Keratinocyte (primary cell): ENCODE results near the gene DTYMK. TPM values are rescaled to one million over a fixed set of nuclear protein-coding genes. Genes with fewer than 3 reads are reported as not detected.

Experiments used
- DNase-seq: peaks from one replicate; pipeline ENCODE4 v3.0.0-alpha.2; 2011; ENCODE audit warnings: low read depth, missing footprints, low spot score
- FAIRE-seq: peaks from 2 replicates; lab custom pipeline; 2011; peaks lifted over from hg19 to GRCh38; lab: Jason Lieb, UNC
- H2AFZ ChIP-seq: 2 replicates; pipeline ENCODE4 v1.6.0; 2012; ENCODE audit warnings: low read length, control low read depth, inconsistent platforms; ENCODE audit not compliant: control insufficient read depth
- H3K27ac ChIP-seq: 2 replicates; pipeline ENCODE4 v1.5.1; 2011; ENCODE audit warnings: low read length; ENCODE audit not compliant: control insufficient read depth, insufficient read depth
- H3K27me3 ChIP-seq: 3 replicates; pipeline ENCODE4 v1.6.0; 2011; ENCODE audit warnings: low read length; ENCODE audit not compliant: control insufficient read depth, insufficient read depth; ENCODE audit errors: extremely low read depth
- H3K36me3 ChIP-seq, 2 experiments: 2 replicates in 1 of 2; 3 replicates in 1 of 2; pipeline ENCODE4 v1.5.1; 2011; ENCODE audit warnings: low read length in 2 of 2, mild to moderate bottlenecking in 1 of 2; ENCODE audit not compliant: control insufficient read depth in 2 of 2, insufficient read depth in 2 of 2; ENCODE audit errors: extremely low read depth in 1 of 2
- H3K4me1 ChIP-seq: 3 replicates; pipeline ENCODE4 v1.5.1; 2011; ENCODE audit warnings: low read length; ENCODE audit not compliant: control insufficient read depth, insufficient read depth; ENCODE audit errors: extremely low read depth
- H3K4me2 ChIP-seq: 3 replicates; pipeline ENCODE4 v1.6.0; 2011; ENCODE audit warnings: low read depth, low read length; ENCODE audit not compliant: control insufficient read depth, insufficient read depth; ENCODE audit errors: extremely low read depth
- H3K4me3 ChIP-seq, 3 experiments: fragments of 200-600 bp in 1 of 3; sonication (generic) in 1 of 3; 2 replicates in 2 of 3; 3 replicates in 1 of 3; pipeline ENCODE4 v1.5.1; 2011 to 2016; ENCODE audit warnings: low read length in 3 of 3, mild to moderate bottlenecking in 3 of 3, control low read depth in 2 of 3, inconsistent platforms in 1 of 3, low read depth in 1 of 3, mixed read lengths in 1 of 3, mixed run types in 1 of 3, moderate library complexity in 1 of 3; ENCODE audit not compliant: control insufficient read depth in 2 of 3, insufficient read depth in 2 of 3; ENCODE audit errors: extremely low read depth in 1 of 3
- H3K79me2 ChIP-seq: 2 replicates; pipeline ENCODE4 v1.6.0; 2012; ENCODE audit warnings: low read length; ENCODE audit not compliant: control insufficient read depth, insufficient read depth
- H3K9ac ChIP-seq: 3 replicates; pipeline ENCODE4 v1.6.0; 2011; ENCODE audit warnings: low read length; ENCODE audit not compliant: control insufficient read depth, insufficient read depth; ENCODE audit errors: extremely low read depth
- H3K9me1 ChIP-seq: 3 replicates; pipeline ENCODE4 v1.6.0; 2011; ENCODE audit warnings: low read length; ENCODE audit not compliant: control insufficient read depth, insufficient read depth; ENCODE audit errors: extremely low read depth
- H3K9me3 ChIP-seq: 2 replicates; pipeline ENCODE4 v1.5.1; 2012; ENCODE audit warnings: low read depth, low read length; ENCODE audit not compliant: control insufficient read depth
- H4K20me1 ChIP-seq: 3 replicates; pipeline ENCODE4 v1.6.0; 2011; ENCODE audit warnings: low read length; ENCODE audit not compliant: control insufficient read depth, insufficient read depth; ENCODE audit errors: extremely low read depth
- CTCF ChIP-seq, 3 experiments: IDR thresholded peaks in 1 of 3; conservative IDR thresholded peaks in 1 of 3; optimal IDR thresholded peaks in 1 of 3; 2 replicates in 2 of 3; 3 replicates in 1 of 3; pipeline versions ENCODE3 to v1.5.1; 2011; ENCODE audit warnings: low read length in 3 of 3, mild to moderate bottlenecking in 3 of 3, moderate library complexity in 2 of 3, control low read depth in 1 of 3, inconsistent platforms in 1 of 3; ENCODE audit not compliant: insufficient read depth in 2 of 3; ENCODE audit errors: extremely low read depth in 1 of 3
- EZH2 ChIP-seq: IDR thresholded peaks from one replicate; pipeline ENCODE4 v1.6.1; 2012; ENCODE audit warnings: inconsistent platforms, mild to moderate bottlenecking, low read length, moderate library complexity
- dilution Hi-C: fragments of 300-500 bp; cut with MboI; formaldehyde crosslinking; loops from one replicate; pipeline ENCODE4 v1.7.0; 2020; ENCODE audit warnings: low sequenced_read_pairs; ENCODE audit not compliant: extremely low pct_ligation_motif_present
- polyA plus RNA-seq, 5 experiments: library from polyadenylated mRNA; depleted of rRNA in 3 of 5; stranded (reverse) in 3 of 5; stranded (forward) in 1 of 5; unstranded in 1 of 5; fragments of >200 nt; gene quantifications; 1 replicate in 1 of 5; 2 replicates in 3 of 5; 3 replicates in 1 of 5; pipeline versions ENCODE4 v1.2.1 to v1.2.3, GENCODE V29; 2011 to 2012; ENCODE audit warnings: missing spikeins in 2 of 5, low read depth in 1 of 5, low replicate concordance in 1 of 5

The DTYMK gene
- polyA plus RNA-seq, 1 donor (not counting 4 experiments of a cell fraction or from before 2014, with no cell fraction given), result 31.6 TPM

GRCh38 chr2:241701399-241702154, 15.0 kb upstream of the DTYMK start, which contains the start of gene ING5:
TSS of gene ING5 (plus strand) at chr2:241702039. CDS start at chr2:241702066, 27 bp downstream.
- H3K79me2 ChIP-seq, result peaks cover 9% of the 10 kb centered on the region
- H3K36me3 ChIP-seq, result peaks cover 4 to 12% of the 10 kb centered on the region in 2 experiments
- H3K4me1 ChIP-seq, result no peaks in the 10 kb centered on the region
- no peak for FAIRE-seq
- no peaks in the 10 kb centered on the region for H3K9me1 ChIP-seq
- no peaks in the 10 kb centered on the region for H4K20me1 ChIP-seq
- TF ChIP-seq CTCF (optimal IDR thresholded peaks at IDR 0.05 in 1 of 3, IDR thresholded peaks at IDR 0.05 in 1 of 3, conservative IDR thresholded peaks at IDR 0.05 in 1 of 3; ENCODE audit: extremely low read depth in 1 of 3, insufficient read depth in 2 of 3, low read length in 3 of 3) (peak in 1 of 3 experiments; percentile 3), EZH2 (no peak)
- no peaks in the 10 kb centered on the region for H3K9me3 ChIP-seq
- H3K4me3 ChIP-seq, result peak within 1 kb of the TSS; percentile 80 to 85 (median 85)
- peak within 1 kb of the TSS; percentile 82 for H3K27ac ChIP-seq
- dilution Hi-C loops, result no loop called here
- peak within 1 kb of the TSS; percentile 94 for H3K4me2 ChIP-seq
- peak; percentile 42 for DNase-seq
- H3K27me3 ChIP-seq, result no peaks in the 10 kb centered on the region
- peak within 1 kb of the TSS; percentile 89 for H3K9ac ChIP-seq
- H2AFZ ChIP-seq, result peak within 1 kb of the TSS; percentile 46

DNA sequence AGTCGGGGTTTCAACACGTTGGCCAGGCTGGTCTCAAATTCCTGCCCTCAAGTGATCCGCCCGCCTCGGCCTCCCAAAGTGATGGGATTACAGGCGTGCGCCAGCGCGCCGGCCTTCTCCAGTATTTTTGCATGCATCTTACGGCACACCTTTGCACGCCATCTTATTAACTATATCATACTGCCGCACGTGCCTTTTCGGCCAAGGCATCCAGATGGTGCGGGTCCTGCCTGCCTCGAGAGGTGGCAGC, 14.5 kb upstream of the DTYMK start:
- H3K27me3 ChIP-seq, result no peaks in the 10 kb centered on the region
- H3K9ac ChIP-seq, result peak overlapping the region; percentile 89
- dilution Hi-C loops, result no loop called here
- H3K79me2 ChIP-seq, result peaks cover 9% of the 10 kb centered on the region
- no peaks in the 10 kb centered on the region for H3K9me1 ChIP-seq
- no peaks in the 10 kb centered on the region for H3K9me3 ChIP-seq
- TF ChIP-seq CTCF (optimal IDR thresholded peaks at IDR 0.05 in 1 of 3, IDR thresholded peaks at IDR 0.05 in 1 of 3, conservative IDR thresholded peaks at IDR 0.05 in 1 of 3; ENCODE audit: extremely low read depth in 1 of 3, insufficient read depth in 2 of 3, low read length in 3 of 3) (peak; percentile 27 to 67 (median 48)), EZH2 (no peak)
- H4K20me1 ChIP-seq, result no peaks in the 10 kb centered on the region
- H3K4me1 ChIP-seq, result no peaks in the 10 kb centered on the region
- no peak for FAIRE-seq
- H3K4me3 ChIP-seq, result peak overlapping the region; percentile 70 to 85 (median 74)
- peak overlapping the region; percentile 60 for H3K4me2 ChIP-seq
- peak overlapping the region; percentile 82 for H3K27ac ChIP-seq
- DNase-seq, result no peak
- peaks cover 3 to 11% of the 10 kb centered on the region in 2 experiments for H3K36me3 ChIP-seq
- H2AFZ ChIP-seq, result no peak overlapping the region
